Endothelial cell (in vitro differentiated cells): Measurements from ENCODE around the gene KASH5. TPM values are rescaled to one million over a fixed set of nuclear protein-coding genes. Genes with fewer than 3 reads are reported as not detected.

Experiments
- DNase-seq: peaks from one replicate; pipeline ENCODE4 v3.0.0; 2021; ENCODE audit warnings: low spot score
- H3K27ac Mint-ChIP-seq: one replicate; pipeline ENCODE4 v1.8.0; 2021; ENCODE audit warnings: mixed read lengths, inconsistent platforms; ENCODE audit not compliant: unreplicated experiment
- H3K27me3 Mint-ChIP-seq: one replicate; pipeline ENCODE4 v1.8.0; 2021; ENCODE audit warnings: mild to moderate bottlenecking, moderate library complexity, mixed read lengths, inconsistent platforms; ENCODE audit not compliant: unreplicated experiment
- H3K36me3 Mint-ChIP-seq: one replicate; pipeline ENCODE4 v1.8.0; 2021; ENCODE audit warnings: mild to moderate bottlenecking, low read depth, mixed read lengths, inconsistent platforms; ENCODE audit not compliant: unreplicated experiment
- H3K4me1 Mint-ChIP-seq: one replicate; pipeline ENCODE4 v1.8.0; 2021; ENCODE audit warnings: mild to moderate bottlenecking, mixed read lengths, inconsistent platforms; ENCODE audit not compliant: unreplicated experiment
- H3K4me3 Mint-ChIP-seq: one replicate; pipeline ENCODE4 v1.8.0; 2021; ENCODE audit warnings: mild to moderate bottlenecking, mixed read lengths, inconsistent platforms; ENCODE audit not compliant: unreplicated experiment
- H3K9me3 Mint-ChIP-seq: one replicate; pipeline ENCODE4 v1.8.0; 2021; ENCODE audit warnings: mixed read lengths, inconsistent platforms; ENCODE audit not compliant: unreplicated experiment
- CTCF ChIP-seq: fragments of 200-600 bp; sonication (generic); IDR thresholded peaks from one replicate; pipeline ENCODE4 v1.5.0; 2021; ENCODE audit warnings: antibody characterized with exemption; ENCODE audit not compliant: unreplicated experiment
- total RNA-seq: library from RNA; stranded (reverse); fragmentation: NEBNext Ultra II Directional; extraction: Animal tissue kit (Norgen Biotek cat#: 25700); gene quantifications from one replicate; pipeline ENCODE4 v1.2.1, GENCODE V29; 2021; ENCODE audit not compliant: unreplicated experiment

KASH5 gene
- total RNA-seq, 1 donor from 2014 or later, result 0.26 TPM

GRCh38 chr19:49400029-49400428, 12.0 kb downstream of the KASH5 start:
- peaks cover 14% of the 10 kb centered on the region for H3K4me1 Mint-ChIP-seq
- no peak overlapping the region for H3K27ac Mint-ChIP-seq
- no peak for DNase-seq
- peaks cover 9% of the 10 kb centered on the region for H3K27me3 Mint-ChIP-seq
- no peak overlapping the region for H3K4me3 Mint-ChIP-seq
- TF ChIP-seq CTCF, result no peak
- no peaks in the 10 kb centered on the region for H3K36me3 Mint-ChIP-seq
- H3K9me3 Mint-ChIP-seq, result no peaks in the 10 kb centered on the region

GRCh38 chr19:49403404-49404187, 15.5 kb downstream of the KASH5 start:
- Mint-ChIP-seq H3K4me1 (peaks cover 15% of the 10 kb centered on the region), H3K27me3 (peaks cover 6% of the 10 kb centered on the region), H3K4me3 (no peak overlapping the region), H3K36me3 (no peaks in the 10 kb centered on the region), H3K27ac (no peak overlapping the region), H3K9me3 (no peaks in the 10 kb centered on the region)
- no peak for TF ChIP-seq CTCF
- no peak for DNase-seq

- peaks cover 10% of the 10 kb centered on the region for H3K27me3 Mint-ChIP-seq
- H3K4me1 Mint-ChIP-seq, result peaks cover 32% of the 10 kb centered on the region
- DNase-seq, result no peak
- H3K27ac Mint-ChIP-seq, result no peak overlapping the region
- no peaks in the 10 kb centered on the region for H3K36me3 Mint-ChIP-seq
- TF ChIP-seq CTCF, result no peak
- H3K9me3 Mint-ChIP-seq, result no peaks in the 10 kb centered on the region
- H3K4me3 Mint-ChIP-seq, result no peak overlapping the region
These were observed 19.0 kb downstream of the KASH5 start for GRCh38 chr19:49407079-49407478.

GRCh38 chr19:49407482-49408015, 19.5 kb downstream of the KASH5 start:
- H3K27me3 Mint-ChIP-seq, result peaks cover 10% of the 10 kb centered on the region
- no peak for DNase-seq
- H3K9me3 Mint-ChIP-seq, result no peaks in the 10 kb centered on the region
- H3K4me1 Mint-ChIP-seq, result peaks cover 36% of the 10 kb centered on the region
- H3K4me3 Mint-ChIP-seq, result no peak overlapping the region
- no peak for TF ChIP-seq CTCF
- no peak overlapping the region for H3K27ac Mint-ChIP-seq
- no peaks in the 10 kb centered on the region for H3K36me3 Mint-ChIP-seq

GRCh38 chr19:49408816-49409440, 20.9 kb downstream of the KASH5 start:
- Mint-ChIP-seq H3K36me3 (no peaks in the 10 kb centered on the region), H3K27ac (no peak overlapping the region), H3K9me3 (no peaks in the 10 kb centered on the region), H3K4me1 (peaks cover 42% of the 10 kb centered on the region), H3K4me3 (peak overlapping the region; percentile 58), H3K27me3 (peaks cover 14% of the 10 kb centered on the region)
- no peak for TF ChIP-seq CTCF
- DNase-seq, result no peak
